ENCODE measurements around the gene NOTCH1. TPM values are rescaled to one million over a fixed set of nuclear protein-coding genes. Genes with fewer than 3 reads are reported as not detected.

NOTCH1 gene
- total and polyA plus RNA-seq, 2 of the 8 experiments (the other 6 are each of a cell fraction or from before 2014, with no cell fraction given): 6.9 to 55.6 TPM

DNA sequence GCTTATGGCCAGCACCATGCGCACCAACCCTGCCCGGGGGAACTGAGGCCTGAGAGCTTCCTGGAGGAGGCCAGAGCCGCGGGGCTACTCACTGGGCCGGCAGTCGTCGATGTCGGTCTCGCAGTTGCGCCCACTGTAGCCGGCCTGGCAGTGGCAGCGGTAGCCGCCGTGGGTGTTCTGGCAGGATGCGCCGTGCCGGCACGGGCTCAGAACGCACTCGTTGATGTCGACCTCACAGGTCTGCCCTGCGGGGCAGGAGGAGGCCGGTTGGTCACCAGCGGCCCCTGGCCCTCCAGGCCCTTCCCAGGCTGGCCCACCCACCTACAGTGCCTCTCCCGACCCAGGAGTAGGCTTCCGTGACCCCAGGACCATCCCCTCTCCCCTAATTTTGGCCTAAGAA lies 35.3 kb downstream of the NOTCH1 start:
- H3K4ac ChIP-seq (replicated peaks; ENCODE audit: insufficient read length, low read depth, low read length): no peak overlapping the region
- no peak overlapping the region for H2AK5ac ChIP-seq (ENCODE audit: low read depth, low read length)
- no peak overlapping the region for H4K5ac ChIP-seq (ENCODE audit: insufficient read length, low read depth, low read length)
- H2BK15ac ChIP-seq (ENCODE audit: low read length): no peak overlapping the region
- H3K23me2 ChIP-seq (ENCODE audit: low read depth, low read length): no peaks in the 10 kb centered on the region
- H3K56ac ChIP-seq (replicated peaks; ENCODE audit: insufficient read length, low read depth, low read length): no peak overlapping the region
- H3K27ac ChIP-seq (ENCODE audit: low read depth, low read length): no peak overlapping the region
- ChIA-PET CTCF (ENCODE audit: partially characterized antibody) (interaction anchor here (1.2 to 1.8 kb wide), 5 partner anchors 11 to 121 kb away, joined by 3 to 6 read pairs (median 5); no protein-coding TSS in a partner anchor), POLR2A (ENCODE audit: partially characterized antibody) (interaction anchor here (1.0 kb wide), 1 partner anchor 9 kb away, joined by 3 read pairs; no protein-coding TSS in a partner anchor)
- WGBS, 2 experiments (ENCODE audit: extremely low coverage in 1 of 2, insufficient coverage in 1 of 2, insufficient read length in 1 of 2, insufficient replicate concordance in 2 of 2, low coverage in 1 of 2, low lambda C conversion rate in 2 of 2, missing lambda C conversion rate in 1 of 2): 96% methylated on average over 25 of the region's 26 CpGs; no CpG with 5 or more reads in 1 of the 2 experiments
- H3K4me2 ChIP-seq (ENCODE audit: insufficient read depth in 1 of 2, low read depth in 2 of 2, low read length in 2 of 2): no peak overlapping the region
- no peaks in the 10 kb centered on the region for H3K27me3 ChIP-seq (replicated peaks in 1 of 4; ENCODE audit: control insufficient read depth in 3 of 4, extremely low read depth in 1 of 4, insufficient read depth in 3 of 4, low read length in 3 of 4)
- H2BK20ac ChIP-seq (ENCODE audit: low read length): no peak overlapping the region
- no peaks in the 10 kb centered on the region for H3K4me1 ChIP-seq (replicated peaks in 1 of 4; ENCODE audit: control insufficient read depth in 3 of 4, insufficient read depth in 4 of 4, low read length in 3 of 4)
- no peak overlapping the region for H2BK12ac ChIP-seq (ENCODE audit: low read depth, low read length)
- no peak overlapping the region for H2AFZ ChIP-seq (ENCODE audit: low read length)
- no peak overlapping the region for H4K91ac ChIP-seq (replicated peaks; ENCODE audit: insufficient read length, low read length)
- no peaks in the 10 kb centered on the region for H3K79me2 ChIP-seq (ENCODE audit: control insufficient read depth in 1 of 2, insufficient read depth in 2 of 2, low read length in 2 of 2)
- H3K18ac ChIP-seq (ENCODE audit: extremely low read depth, low read length): no peak overlapping the region
- H3K79me1 ChIP-seq (ENCODE audit: low read depth, low read length): no peaks in the 10 kb centered on the region
- H3K23ac ChIP-seq (ENCODE audit: insufficient read length): no peak overlapping the region
- no peak for FAIRE-seq
- no peaks in the 10 kb centered on the region for H3K9me3 ChIP-seq (ENCODE audit: insufficient read depth in 2 of 2, low read depth in 1 of 2, low read length in 1 of 2)
- H4K8ac ChIP-seq (ENCODE audit: extremely low read depth, insufficient read depth, low read length): no peak overlapping the region
- no peak overlapping the region for H2BK5ac ChIP-seq (ENCODE audit: low read depth, low read length)
- no peak overlapping the region for H3K14ac ChIP-seq (ENCODE audit: insufficient read length)
- no peak overlapping the region for H3K9ac ChIP-seq (replicated peaks in 1 of 4; ENCODE audit: extremely low read depth in 1 of 4, low read depth in 3 of 4, low read length in 3 of 4)
- no peak for DNase-seq (ENCODE audit: low read depth in 1 of 2, low spot score in 2 of 2)
- peaks cover 28 to 94% (median 55%) of the 10 kb centered on the region in 4 experiments for H3K36me3 ChIP-seq (ENCODE audit: control insufficient read depth in 2 of 4, insufficient read depth in 4 of 4, low read length in 3 of 4)
- H4K20me1 ChIP-seq (replicated peaks in 1 of 2; ENCODE audit: control insufficient read depth in 1 of 2, insufficient read depth in 2 of 2, low read length in 2 of 2): peaks cover 4 to 16% of the 10 kb centered on the region in 2 experiments
- H3K4me3 ChIP-seq (ENCODE audit: extremely low read depth in 1 of 4, insufficient read depth in 2 of 4, low read depth in 3 of 4, low read length in 4 of 4): no peak overlapping the region
- H2BK120ac ChIP-seq (replicated peaks; ENCODE audit: low read depth, low read length): no peak overlapping the region
- no peak for TF ChIP-seq SAP30 (IDR thresholded peaks at IDR 0.05; ENCODE audit: insufficient read depth, insufficient replicate concordance, low read length)
- no peak for TF ChIP-seq MAFK (IDR thresholded peaks at IDR 0.05; ENCODE audit: low read depth, low read length)
- no peak for TF ChIP-seq RNF2 (IDR thresholded peaks at IDR 0.05; ENCODE audit: borderline replicate concordance, low read depth, low read length, missing control alignments, poor library complexity, severe bottlenecking)
- TF ChIP-seq RBBP5 (IDR thresholded peaks at IDR 0.05; ENCODE audit: borderline replicate concordance, low read depth, low read length): no peak
- TF ChIP-seq CBX8 (IDR thresholded peaks at IDR 0.05; ENCODE audit: borderline replicate concordance, low read depth, low read length): no peak
- no peak for TF ChIP-seq CTBP2 (IDR thresholded peaks at IDR 0.05; ENCODE audit: borderline replicate concordance, insufficient read depth, insufficient read length, low read length)
- TF ChIP-seq SIRT6 (IDR thresholded peaks at IDR 0.05; ENCODE audit: low read length): no peak
- TF ChIP-seq, protein P1, sequence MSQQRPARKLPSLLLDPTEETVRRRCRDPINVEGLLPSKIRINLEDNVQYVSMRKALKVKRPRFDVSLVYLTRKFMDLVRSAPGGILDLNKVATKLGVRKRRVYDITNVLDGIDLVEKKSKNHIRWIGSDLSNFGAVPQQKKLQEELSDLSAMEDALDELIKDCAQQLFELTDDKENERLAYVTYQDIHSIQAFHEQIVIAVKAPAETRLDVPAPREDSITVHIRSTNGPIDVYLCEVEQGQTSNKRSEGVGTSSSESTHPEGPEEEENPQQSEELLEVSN (IDR thresholded peaks at IDR 0.05): no peak
- TF ChIP-seq, protein P2, sequence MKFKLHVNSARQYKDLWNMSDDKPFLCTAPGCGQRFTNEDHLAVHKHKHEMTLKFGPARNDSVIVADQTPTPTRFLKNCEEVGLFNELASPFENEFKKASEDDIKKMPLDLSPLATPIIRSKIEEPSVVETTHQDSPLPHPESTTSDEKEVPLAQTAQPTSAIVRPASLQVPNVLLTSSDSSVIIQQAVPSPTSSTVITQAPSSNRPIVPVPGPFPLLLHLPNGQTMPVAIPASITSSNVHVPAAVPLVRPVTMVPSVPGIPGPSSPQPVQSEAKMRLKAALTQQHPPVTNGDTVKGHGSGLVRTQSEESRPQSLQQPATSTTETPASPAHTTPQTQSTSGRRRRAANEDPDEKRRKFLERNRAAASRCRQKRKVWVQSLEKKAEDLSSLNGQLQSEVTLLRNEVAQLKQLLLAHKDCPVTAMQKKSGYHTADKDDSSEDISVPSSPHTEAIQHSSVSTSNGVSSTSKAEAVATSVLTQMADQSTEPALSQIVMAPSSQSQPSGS (IDR thresholded peaks at IDR 0.05; ENCODE audit: low read length): no peak
- TF ChIP-seq POLR2AphosphoS5 (IDR thresholded peaks at IDR 0.05; ENCODE audit: low read depth, low read length): no peak
- TF ChIP-seq CREB1 (IDR thresholded peaks at IDR 0.05): no peak
